Measurements from ENCODE around the gene DPP3.

DPP3 gene

DNA sequence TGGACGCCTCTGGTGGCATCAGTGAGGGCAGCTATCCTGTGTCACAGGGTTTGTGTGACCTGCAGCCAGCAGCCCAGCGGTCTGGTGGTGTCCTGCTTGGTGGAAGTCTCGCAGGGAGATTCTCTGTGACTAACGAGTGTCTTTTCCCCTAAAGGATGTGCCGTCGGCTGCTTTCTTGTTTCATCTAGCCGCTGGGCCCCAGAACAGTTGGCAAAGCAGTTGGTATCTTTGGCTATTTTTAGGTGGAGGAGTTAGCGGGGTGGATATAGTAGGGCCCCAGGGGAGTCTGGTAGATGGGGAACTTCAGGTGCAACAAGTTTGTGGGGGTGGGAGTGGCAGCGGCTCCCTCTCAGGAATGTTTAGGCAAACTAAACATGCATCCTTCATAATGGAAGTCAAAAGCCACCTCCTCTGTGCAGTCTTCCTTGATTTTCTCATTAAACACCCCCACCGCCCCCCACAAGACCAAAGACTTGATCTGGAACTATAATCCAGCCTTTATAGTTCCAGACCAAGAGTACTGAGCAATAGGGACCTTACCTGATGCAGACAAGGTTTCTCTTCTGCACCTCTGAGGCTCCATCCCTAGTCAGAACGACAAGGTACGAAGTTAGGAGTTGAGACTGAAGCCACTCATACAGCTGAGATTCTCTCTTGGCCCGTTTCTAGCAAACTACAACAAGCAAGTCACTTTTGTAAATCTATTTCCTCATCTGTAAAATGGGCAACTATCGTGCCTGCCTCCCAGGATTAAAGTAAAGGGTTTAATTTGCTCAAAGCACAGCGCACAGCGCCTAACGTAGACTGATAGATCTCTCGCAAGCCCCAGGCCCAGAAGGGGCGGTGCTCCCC lies 14.6 kb upstream of the DPP3 start:
- DNase-seq, result no peak

DNA sequence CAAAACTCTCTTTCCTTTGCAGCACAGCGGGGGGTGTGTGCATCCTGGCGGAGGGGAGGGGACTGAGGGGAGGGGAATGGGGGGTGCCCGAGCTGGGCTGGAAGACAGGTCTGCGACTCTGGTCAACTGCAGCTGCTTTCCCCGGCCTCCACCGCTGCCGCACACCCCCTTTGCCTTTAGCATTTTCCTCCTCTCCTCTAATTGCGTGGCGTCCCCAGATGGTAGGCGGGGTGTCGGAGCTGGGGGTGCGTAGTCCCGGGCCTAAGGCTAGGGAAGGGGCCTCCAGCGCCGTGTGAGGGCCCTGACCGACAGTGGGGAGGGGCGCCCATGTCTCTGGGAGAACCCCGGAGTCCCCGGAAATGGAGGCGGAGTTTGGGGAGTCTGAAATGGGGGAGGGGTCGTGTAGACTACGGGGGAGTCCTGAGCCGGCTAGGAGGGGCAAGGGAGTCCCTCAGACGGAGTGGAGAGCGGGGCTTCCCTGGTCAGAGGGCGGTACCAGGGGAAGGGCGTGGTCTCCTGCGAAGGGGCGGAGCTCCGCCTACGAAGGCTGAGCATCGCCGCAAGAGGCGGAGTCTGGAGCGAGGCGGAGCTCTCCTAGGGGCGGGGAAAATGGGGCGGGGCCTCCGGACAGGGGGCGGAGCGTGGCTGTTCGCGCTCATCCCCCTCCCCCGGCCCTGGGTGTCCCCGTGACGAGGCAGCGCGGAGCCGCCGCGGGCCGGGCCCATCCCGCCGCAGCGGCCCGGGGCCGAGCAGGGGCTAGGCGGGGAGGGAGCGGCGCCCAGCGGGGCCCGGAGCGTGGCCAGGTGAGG lies 13.8 kb upstream of the DPP3 start, which contains the start of gene PELI3:
TSS of gene PELI3 (plus strand) at position 681 of the 809 bp plus-strand sequence. CDS start 1,224 bp downstream, outside the sequence.
- peak; percentile 91 for DNase-seq

GRCh38 chr11:66467034-66467659 lies 13.1 kb upstream of the DPP3 start:
- DNase-seq, result no peak

- DNase-seq, result no peak
Observed at GRCh38 chr11:66467756-66468155, 12.5 kb upstream of the DPP3 start.

- DNase-seq, result no peak
Observed at GRCh38 chr11:66468691-66469090, 11.5 kb upstream of the DPP3 start.

- DNase-seq, result no peak
Observed at GRCh38 chr11:66469441-66469840, 10.8 kb upstream of the DPP3 start.

DNA sequence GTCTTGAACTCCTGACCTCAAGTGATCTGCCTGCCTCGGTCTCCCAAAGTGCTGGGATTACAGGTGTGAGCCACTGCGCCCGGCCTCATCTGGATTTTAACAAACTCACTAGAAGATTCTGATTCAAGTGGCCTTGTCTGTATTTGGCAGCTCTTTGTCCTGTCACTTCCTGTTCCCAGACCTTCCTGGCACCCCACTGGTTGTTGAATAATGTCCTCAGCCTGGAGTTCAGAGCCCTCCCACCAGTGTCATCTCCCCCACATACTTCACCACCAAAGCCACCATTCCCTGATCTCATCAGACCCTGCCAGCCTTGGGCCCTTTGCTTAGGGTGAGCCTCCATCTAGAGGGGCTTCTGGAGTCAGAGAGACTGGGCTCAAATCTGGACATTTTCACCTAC lies 10.2 kb upstream of the DPP3 start:
- DNase-seq, result no peak

DNA sequence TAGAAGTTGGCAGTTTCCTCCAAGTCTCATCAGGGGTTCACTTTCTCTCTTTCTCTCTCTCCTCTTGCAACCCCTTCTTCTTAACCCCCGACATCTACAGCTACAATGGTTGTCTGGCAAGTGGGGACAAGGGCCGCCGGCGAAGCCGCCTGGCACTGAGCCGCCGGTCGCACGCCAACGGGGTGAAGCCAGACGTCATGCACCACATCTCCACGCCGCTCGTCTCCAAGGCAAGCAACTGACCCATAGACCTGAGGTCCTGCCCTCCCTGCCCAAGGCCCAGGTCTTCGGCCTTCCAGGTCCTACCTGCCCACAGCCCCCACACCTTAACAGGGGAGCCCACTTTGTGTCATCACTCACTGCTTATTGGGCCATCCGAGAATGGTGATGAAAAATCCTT lies 9.1 kb upstream of the DPP3 start:
- no peak for DNase-seq

DNA sequence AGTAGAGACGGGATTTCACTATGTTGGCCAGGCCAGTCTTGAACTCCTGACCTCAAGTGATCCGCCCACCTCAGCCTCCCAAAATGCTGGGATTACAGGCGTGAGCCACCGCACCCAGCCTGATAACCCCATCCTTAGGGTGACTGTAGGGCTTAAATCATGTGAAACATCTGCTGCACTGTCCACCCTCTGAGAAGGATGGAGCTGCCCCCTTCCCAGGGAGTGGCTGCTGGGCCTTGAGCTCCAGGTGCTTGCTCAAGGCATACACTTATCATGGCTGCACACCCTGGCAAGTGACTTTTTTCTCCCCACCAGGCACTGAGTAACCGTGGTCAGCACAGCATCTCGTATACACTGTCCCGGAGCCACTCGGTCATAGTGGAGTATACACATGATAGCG lies 8.2 kb upstream of the DPP3 start:
- DNase-seq, result no peak

DNA sequence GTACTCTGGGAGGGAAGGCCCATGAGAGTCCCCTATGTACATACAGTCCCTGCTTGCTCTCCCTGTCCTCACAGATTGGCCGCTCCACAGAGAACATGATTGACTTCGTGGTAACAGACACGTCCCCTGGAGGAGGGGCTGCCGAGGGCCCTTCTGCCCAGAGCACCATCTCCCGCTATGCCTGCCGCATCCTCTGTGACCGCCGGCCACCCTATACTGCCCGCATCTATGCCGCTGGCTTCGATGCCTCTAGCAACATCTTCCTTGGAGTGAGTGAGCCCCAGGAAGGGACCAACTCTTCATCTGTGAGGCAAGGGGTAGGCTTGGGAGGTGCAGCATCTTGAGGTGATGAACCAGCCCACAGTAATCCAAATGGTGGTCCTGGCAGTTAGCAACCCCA lies 7.1 kb upstream of the DPP3 start:
- no peak for DNase-seq

DNA sequence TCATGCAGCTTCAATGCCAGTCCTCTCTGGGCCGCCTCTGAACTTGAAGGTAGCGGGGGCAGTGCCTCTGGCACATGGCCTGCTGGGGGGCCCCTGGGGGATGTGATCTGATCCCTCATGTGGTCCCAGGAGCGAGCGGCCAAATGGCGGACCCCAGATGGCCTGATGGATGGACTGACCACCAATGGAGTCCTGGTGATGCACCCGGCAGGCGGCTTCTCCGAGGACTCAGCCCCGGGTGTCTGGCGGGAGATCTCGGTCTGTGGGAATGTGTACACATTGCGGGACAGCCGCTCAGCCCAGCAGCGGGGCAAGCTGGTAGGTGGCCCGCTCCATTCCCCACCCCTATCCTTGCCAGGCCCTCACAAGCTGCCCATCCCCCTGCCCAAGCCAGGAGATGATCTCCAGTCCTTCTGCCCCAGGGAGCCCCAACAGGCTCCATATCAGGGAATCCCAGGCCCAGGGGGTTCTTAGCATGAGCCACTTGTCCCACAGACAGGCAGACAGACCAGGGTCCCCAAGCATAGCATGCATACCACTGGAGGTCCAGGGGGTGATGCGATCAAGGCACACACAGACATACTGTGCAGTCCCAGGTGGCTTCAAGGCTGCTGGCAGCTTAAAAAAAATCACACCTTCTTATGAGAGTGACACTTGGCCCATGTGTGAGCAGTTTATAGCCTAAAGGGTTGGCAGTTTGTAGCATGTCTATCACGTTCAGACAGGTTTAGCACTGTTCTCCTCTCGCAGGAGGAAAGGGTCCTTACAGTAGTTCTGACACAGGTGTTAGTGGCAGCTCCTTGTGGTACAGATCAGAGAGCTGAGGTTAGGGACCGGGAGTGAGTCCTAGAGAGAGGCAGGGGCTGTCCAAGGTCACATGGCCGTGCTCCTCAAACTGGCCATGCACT lies 6.4 kb upstream of the DPP3 start:
- DNase-seq, result no peak

GRCh38 chr11:66475349-66476172 lies 4.7 kb upstream of the DPP3 start:
- no peak for DNase-seq

DNA sequence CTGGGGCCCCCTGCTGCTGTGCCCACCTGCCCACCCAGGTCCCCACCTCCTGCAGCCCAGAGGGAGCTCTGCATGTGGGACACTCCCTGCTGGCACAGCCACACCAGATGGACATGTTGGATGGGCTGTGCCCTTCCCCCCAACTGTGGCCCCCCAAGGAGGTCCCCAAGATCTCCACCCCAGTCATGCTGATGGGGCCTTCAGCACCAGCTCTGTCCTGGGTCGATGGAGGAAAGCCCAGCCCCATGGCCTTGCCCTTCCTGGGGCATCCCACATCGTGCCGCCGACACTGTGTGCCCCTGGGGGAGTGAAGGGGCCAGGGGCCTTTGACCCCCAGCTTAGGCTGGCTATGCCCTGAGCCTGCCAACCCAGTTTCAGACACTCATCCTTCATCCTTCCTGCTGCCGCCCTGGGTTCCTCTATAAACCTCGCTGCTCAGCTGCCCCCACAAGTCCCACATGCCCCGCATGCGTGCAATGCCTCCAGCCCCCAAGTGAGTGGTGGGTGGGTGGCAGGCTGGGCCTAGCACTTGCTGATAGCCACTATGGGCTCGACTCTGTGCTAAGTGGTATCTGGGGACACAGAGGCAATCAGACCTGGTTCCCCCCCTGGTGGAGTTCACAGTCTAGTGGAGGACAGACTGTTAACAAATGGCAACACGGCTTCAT lies 3.9 kb upstream of the DPP3 start:
- DNase-seq, result no peak

- DNase-seq, result no peak
Observed at GRCh38 chr11:66476841-66477251, 3.4 kb upstream of the DPP3 start.

GRCh38 chr11:66477263-66478201 lies 2.7 kb upstream of the DPP3 start:
- no peak for DNase-seq

- peak; percentile 13 for DNase-seq
Observed at GRCh38 chr11:66478729-66479393, 1.4 kb upstream of the DPP3 start.

- no peak for DNase-seq
Observed at GRCh38 chr11:66479394-66480116, 679 bp upstream of the DPP3 start.

DNA sequence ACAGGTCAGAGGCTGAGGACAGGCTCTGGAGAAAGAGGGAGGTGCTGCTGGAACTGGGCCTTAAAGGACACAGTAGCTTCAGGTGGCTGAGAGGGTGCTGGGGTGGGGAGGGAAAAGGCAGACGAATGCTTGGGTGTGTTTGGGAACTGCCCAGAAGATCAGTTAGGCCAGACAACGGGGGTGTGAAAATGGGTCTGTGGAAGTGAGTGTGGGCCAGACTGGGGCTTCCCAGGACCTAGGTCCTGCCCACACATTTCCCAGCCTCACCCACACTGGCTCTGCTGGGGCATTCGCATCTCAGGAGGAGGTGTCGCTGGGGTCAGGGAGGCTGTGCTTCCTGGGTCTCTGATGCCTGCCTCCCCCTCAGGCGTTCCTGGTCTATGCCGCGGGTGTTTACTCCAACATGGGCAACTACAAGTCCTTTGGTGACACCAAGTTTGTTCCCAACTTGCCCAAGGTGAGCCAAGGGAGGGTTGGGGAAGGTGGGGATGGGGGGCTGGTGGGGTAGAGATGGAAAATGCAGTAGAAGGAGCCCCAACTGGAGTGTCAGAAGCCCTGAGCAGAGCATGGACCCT lies 4.7 kb downstream of the DPP3 start:
- DNase-seq, result no peak

All from NCI-H2227 treated with DMSO at 0.1 percent for 48 hours (cell line).